ENCODE results near the gene TPM1.

- no peak for TF ChIP-seq CTCF (IDR thresholded peaks at IDR 0.05)
- no peak for TF ChIP-seq POLR2A (IDR thresholded peaks at IDR 0.05)
Observed at GRCh38 chr15:63027646-63028045, 14.9 kb upstream of the TPM1 start.
